Measurements from ENCODE around the gene EMSY. TPM values are rescaled to one million over a fixed set of nuclear protein-coding genes. Genes with fewer than 3 reads are reported as not detected.

The EMSY gene
- total and polyA plus RNA-seq, 4 experiments from 2014 or later, result 9.5 to 52.9 (median 34.9) TPM

- no peaks in the 10 kb centered on the region for H3K36me3 ChIP-seq (ENCODE audit: insufficient read depth, low read length)
- Mint-ChIP-seq H3K36me3 (no peaks in the 10 kb centered on the region), H3K27me3 (peaks cover 2% of the 10 kb centered on the region in 2 donors), H3K9me3 (peaks cover 0 to 4% (median 0%) of the 10 kb centered on the region in 8 donors), H3K27ac (peak overlapping the region in 1 of 7 donors; percentile 1), H3K4me3 (no peak overlapping the region), H3K4me1 (peaks cover 8 to 22% (median 13%) of the 10 kb centered on the region in 4 donors)
- H3K9me3 ChIP-seq (ENCODE audit: control insufficient read depth in 1 of 2, low read length in 2 of 2), result no peaks in the 10 kb centered on the region
- H3K4me1 ChIP-seq (ENCODE audit: insufficient read depth, low read length), result peaks cover 21% of the 10 kb centered on the region
- no peaks in the 10 kb centered on the region for H3K27me3 ChIP-seq (ENCODE audit: insufficient read depth, low read length)
- H3K4me3 ChIP-seq (ENCODE audit: low read length in 2 of 2), result no peak overlapping the region
- H3K27ac ChIP-seq (ENCODE audit: low read depth, low read length), result no peak overlapping the region
- CTCF ChIA-PET (ENCODE audit: partially characterized antibody), result no interaction called here
- POLR2A ChIA-PET (ENCODE audit: partially characterized antibody), result no interaction called here
- DNase-seq, result no peak
- intact Hi-C loops (cut with micrococcal nuclease), result no loop called here
Observed at GRCh38 chr11:76558891-76559290, 114.1 kb downstream of the EMSY start.

- H3K4me3 Mint-ChIP-seq, result no peak overlapping the region
- Histone ChIP-seq H3K27me3 (ENCODE audit: insufficient read depth, low read length) (no peaks in the 10 kb centered on the region), H3K4me1 (ENCODE audit: insufficient read depth, low read length) (peaks cover 21% of the 10 kb centered on the region), H3K4me3 (ENCODE audit: low read length in 2 of 2) (no peak overlapping the region), H3K36me3 (ENCODE audit: insufficient read depth, low read length) (no peaks in the 10 kb centered on the region), H3K9me3 (ENCODE audit: control insufficient read depth in 1 of 2, low read length in 2 of 2) (no peaks in the 10 kb centered on the region), H3K27ac (ENCODE audit: low read depth, low read length) (no peak overlapping the region)
- H3K36me3 Mint-ChIP-seq, result no peaks in the 10 kb centered on the region
- peaks cover 2 to 5% of the 10 kb centered on the region in 2 donors for H3K27me3 Mint-ChIP-seq
- intact Hi-C loops (cut with micrococcal nuclease), result no loop called here
- H3K27ac Mint-ChIP-seq, result no peak overlapping the region
- H3K9me3 Mint-ChIP-seq, result peaks cover 0 to 5% (median under 1%) of the 10 kb centered on the region in 8 donors
- CTCF ChIA-PET (ENCODE audit: partially characterized antibody), result no interaction called here
- POLR2A ChIA-PET (ENCODE audit: partially characterized antibody), result interaction anchor here (0.6 kb wide), 1 partner anchor 117 kb away, joined by 3 read pairs; no protein-coding TSS in a partner anchor
- H3K4me1 Mint-ChIP-seq, result peaks cover 8 to 22% (median 12%) of the 10 kb centered on the region in 4 donors
- DNase-seq, result no peak
Observed at GRCh38 chr11:76559346-76559745, 114.5 kb downstream of the EMSY start.

- DNase-seq, result peak; percentile 23 to 69 (median 41)
- Mint-ChIP-seq H3K27me3 (peaks cover 2 to 6% of the 10 kb centered on the region in 2 donors), H3K4me1 (peaks cover 8 to 22% (median 12%) of the 10 kb centered on the region in 4 donors), H3K4me3 (peak overlapping the region in 2 of 8 donors; percentile 23 to 26), H3K36me3 (no peaks in the 10 kb centered on the region), H3K27ac (peak overlapping the region in 5 of 7 donors; percentile 1 to 52 (median 16)), H3K9me3 (peaks cover 0 to 7% (median 3%) of the 10 kb centered on the region in 8 donors)
- intact Hi-C loops (cut with micrococcal nuclease), result no loop called here
- Histone ChIP-seq H3K9me3 (ENCODE audit: control insufficient read depth in 1 of 2, low read length in 2 of 2) (no peaks in the 10 kb centered on the region), H3K4me3 (ENCODE audit: low read length in 2 of 2) (no peak overlapping the region), H3K27me3 (ENCODE audit: insufficient read depth, low read length) (no peaks in the 10 kb centered on the region), H3K27ac (ENCODE audit: low read depth, low read length) (no peak overlapping the region), H3K36me3 (ENCODE audit: insufficient read depth, low read length) (no peaks in the 10 kb centered on the region), H3K4me1 (ENCODE audit: insufficient read depth, low read length) (peaks cover 21% of the 10 kb centered on the region)
- POLR2A ChIA-PET (ENCODE audit: partially characterized antibody), result interaction anchor here (0.6 to 1.2 kb wide), 2 partner anchors 13 to 118 kb away, joined by 3 read pairs; no protein-coding TSS in a partner anchor
- CTCF ChIA-PET (ENCODE audit: partially characterized antibody), result no interaction called here
Observed at GRCh38 chr11:76560219-76560618, 115.4 kb downstream of the EMSY start.

GRCh38 chr11:76561245-76561644 is 116.4 kb downstream of the EMSY start:
- DNase-seq, result no peak
- intact Hi-C loops (cut with micrococcal nuclease), result no loop called here
- H3K4me3 ChIP-seq (ENCODE audit: low read length in 2 of 2), result no peak overlapping the region
- H3K9me3 ChIP-seq (ENCODE audit: control insufficient read depth in 1 of 2, low read length in 2 of 2), result no peaks in the 10 kb centered on the region
- Mint-ChIP-seq H3K27ac (peak overlapping the region in 1 of 7 donors; percentile 44), H3K4me1 (peaks cover 8 to 22% (median 12%) of the 10 kb centered on the region in 4 donors), H3K27me3 (peaks cover 3 to 6% of the 10 kb centered on the region in 2 donors), H3K9me3 (peaks cover 0 to 7% (median 3%) of the 10 kb centered on the region in 8 donors), H3K4me3 (peak overlapping the region in 1 of 8 donors; percentile 2), H3K36me3 (no peaks in the 10 kb centered on the region)
- H3K4me1 ChIP-seq (ENCODE audit: insufficient read depth, low read length), result peaks cover 21% of the 10 kb centered on the region
- CTCF ChIA-PET (ENCODE audit: partially characterized antibody), result no interaction called here
- no peaks in the 10 kb centered on the region for H3K36me3 ChIP-seq (ENCODE audit: insufficient read depth, low read length)
- no peak overlapping the region for H3K27ac ChIP-seq (ENCODE audit: low read depth, low read length)
- H3K27me3 ChIP-seq (ENCODE audit: insufficient read depth, low read length), result no peaks in the 10 kb centered on the region
- POLR2A ChIA-PET (ENCODE audit: partially characterized antibody), result interaction anchor here (1.2 kb wide), 1 partner anchor 12 kb away, joined by 3 read pairs; no protein-coding TSS in a partner anchor

- Histone ChIP-seq H3K9me3 (ENCODE audit: control insufficient read depth in 1 of 2, low read length in 2 of 2) (no peaks in the 10 kb centered on the region), H3K27me3 (ENCODE audit: insufficient read depth, low read length) (no peaks in the 10 kb centered on the region), H3K36me3 (ENCODE audit: insufficient read depth, low read length) (no peaks in the 10 kb centered on the region), H3K4me1 (ENCODE audit: insufficient read depth, low read length) (peaks cover 21% of the 10 kb centered on the region), H3K4me3 (ENCODE audit: low read length in 2 of 2) (no peak overlapping the region), H3K27ac (ENCODE audit: low read depth, low read length) (no peak overlapping the region)
- H3K9me3 Mint-ChIP-seq, result peaks cover 0 to 7% (median 3%) of the 10 kb centered on the region in 8 donors
- no peaks in the 10 kb centered on the region for H3K36me3 Mint-ChIP-seq
- H3K27me3 Mint-ChIP-seq, result peaks cover 3 to 6% of the 10 kb centered on the region in 2 donors
- ChIA-PET CTCF (ENCODE audit: partially characterized antibody) (no interaction called here), POLR2A (ENCODE audit: partially characterized antibody) (no interaction called here)
- intact Hi-C loops (cut with micrococcal nuclease), result no loop called here
- H3K27ac Mint-ChIP-seq, result no peak overlapping the region
- DNase-seq, result no peak
- H3K4me3 Mint-ChIP-seq, result no peak overlapping the region
- peaks cover 8 to 22% (median 12%) of the 10 kb centered on the region in 4 donors for H3K4me1 Mint-ChIP-seq
Observed at GRCh38 chr11:76562541-76562940, 117.7 kb downstream of the EMSY start.

- Mint-ChIP-seq H3K9me3 (peaks cover 0 to 7% (median 3%) of the 10 kb centered on the region in 8 donors), H3K27me3 (peaks cover 3 to 10% of the 10 kb centered on the region in 2 donors), H3K4me1 (peaks cover 10 to 17% (median 12%) of the 10 kb centered on the region in 4 donors), H3K27ac (no peak overlapping the region), H3K4me3 (no peak overlapping the region), H3K36me3 (no peaks in the 10 kb centered on the region)
- peaks cover 21% of the 10 kb centered on the region for H3K4me1 ChIP-seq (ENCODE audit: insufficient read depth, low read length)
- intact Hi-C loops (cut with micrococcal nuclease), result no loop called here
- CTCF ChIA-PET (ENCODE audit: partially characterized antibody), result no interaction called here
- H3K36me3 ChIP-seq (ENCODE audit: insufficient read depth, low read length), result no peaks in the 10 kb centered on the region
- POLR2A ChIA-PET (ENCODE audit: partially characterized antibody), result no interaction called here
- H3K9me3 ChIP-seq (ENCODE audit: control insufficient read depth in 1 of 2, low read length in 2 of 2), result no peaks in the 10 kb centered on the region
- DNase-seq, result no peak
- H3K4me3 ChIP-seq (ENCODE audit: low read length in 2 of 2), result no peak overlapping the region
- no peaks in the 10 kb centered on the region for H3K27me3 ChIP-seq (ENCODE audit: insufficient read depth, low read length)
- no peak overlapping the region for H3K27ac ChIP-seq (ENCODE audit: low read depth, low read length)
Observed at GRCh38 chr11:76564364-76564763, 119.5 kb downstream of the EMSY start.

GRCh38 chr11:76566811-76567210 is 122.0 kb downstream of the EMSY start:
- Mint-ChIP-seq H3K9me3 (peaks cover 0 to 7% (median 3%) of the 10 kb centered on the region in 8 donors), H3K27ac (no peak overlapping the region), H3K27me3 (peaks cover 3 to 10% of the 10 kb centered on the region in 2 donors), H3K4me1 (peaks cover 0 to 3% (median under 1%) of the 10 kb centered on the region in 4 donors), H3K36me3 (no peaks in the 10 kb centered on the region), H3K4me3 (no peak overlapping the region)
- DNase-seq, result no peak
- Histone ChIP-seq H3K27ac (ENCODE audit: low read depth, low read length) (no peak overlapping the region), H3K36me3 (ENCODE audit: insufficient read depth, low read length) (no peaks in the 10 kb centered on the region), H3K9me3 (ENCODE audit: control insufficient read depth in 1 of 2, low read length in 2 of 2) (no peaks in the 10 kb centered on the region), H3K4me3 (ENCODE audit: low read length in 2 of 2) (no peak overlapping the region), H3K4me1 (ENCODE audit: insufficient read depth, low read length) (no peaks in the 10 kb centered on the region), H3K27me3 (ENCODE audit: insufficient read depth, low read length) (no peaks in the 10 kb centered on the region)
- POLR2A ChIA-PET (ENCODE audit: partially characterized antibody), result no interaction called here
- CTCF ChIA-PET (ENCODE audit: partially characterized antibody), result no interaction called here
- intact Hi-C loops (cut with micrococcal nuclease), result no loop called here

Measured in CD4-positive, alpha-beta memory T cell (primary cell).